GM23248 (cell line): Measurements from ENCODE around the gene PRR5.

Experiments used
- EZH2 ChIP-seq: fragments of 200-600 bp; sonication (generic); IDR thresholded peaks from 2 replicates; pipeline ENCODE4 v1.6.1; 2018; ENCODE audit warnings: antibody characterized with exemption, mild to moderate bottlenecking; ENCODE audit not compliant: insufficient read depth, poor library complexity, severe bottlenecking
- EZH2phosphoT487 ChIP-seq: fragments of 200-600 bp; sonication (generic); IDR thresholded peaks from 2 replicates; pipeline ENCODE4 v1.6.1; 2018; ENCODE audit warnings: antibody characterized with exemption, moderate library complexity, mild to moderate bottlenecking, low read depth; ENCODE audit not compliant: insufficient read depth

GRCh38 chr22:44693756-44694155 is 8.2 kb upstream of the PRR5 start:
- TF ChIP-seq EZH2 = no peak
- TF ChIP-seq EZH2phosphoT487 = no peak
